HepG2 (cell line): ENCODE results near the gene ZBTB7C. TPM values are rescaled to one million over a fixed set of nuclear protein-coding genes. Genes with fewer than 3 reads are reported as not detected.
A peak's percentile ranks its signal among the peaks of the same experiment; 100 is the strongest.

Experiments
- ATAC-seq: fragments of 200-7000 bp; cut with Tn5 transposase; 3 replicates; pipeline ENCODE4 v1.9.1; 2020; ENCODE audit warnings: mild to moderate bottlenecking, moderate library complexity
- BruUV-seq: library from RNA; stranded (reverse); fragments of 400-500 nt; replicated peaks from 2 replicates; lab custom pipeline; 2021; lab: Mats Ljungman, UMichigan
- CTCF ChIA-PET: fragments of 300-600 bp; formaldehyde crosslinking; extraction: SDS; loops from one replicate; lab custom pipeline; 2021; ENCODE audit warnings: low total read pairs, inconsistent platforms, low intra/inter-chr PET ratio; lab: Yijun Ruan, JAX
- POLR2A ChIA-PET: fragments of 350-600 bp; sonication (Branson Sonifier 250); formaldehyde crosslinking; loops from one replicate; lab custom pipeline; 2020; ENCODE audit warnings: antibody characterized with exemption, inconsistent platforms; lab: Yijun Ruan, JAX
- DNase-seq: peaks from one replicate; pipeline ENCODE4 v3.0.0-alpha.2; 2015; ENCODE audit warnings: low spot score
- FAIRE-seq: peaks from 3 replicates; lab custom pipeline; 2011; peaks lifted over from hg19 to GRCh38; lab: Jason Lieb, UNC
- H2AFZ ChIP-seq: one replicate; pipeline ENCODE4 v1.6.1; 2011; ENCODE audit warnings: low read length, inconsistent platforms
- H3K27ac ChIP-seq: fragments of 300-600 bp; 3 replicates; pipeline ENCODE4 v1.8.0; 2011; ENCODE audit warnings: mixed run types, mild to moderate bottlenecking, mixed read lengths, low read length, inconsistent platforms; ENCODE audit not compliant: insufficient read depth; ENCODE audit errors: extremely low read length
- H3K27me3 ChIP-seq, 2 experiments: fragments of 200-600 bp in 1 of 2; 2 replicates in 1 of 2; 3 replicates in 1 of 2; pipeline versions ENCODE4 v1.6.0 to v1.8.0; 2011; ENCODE audit warnings: low read length in 2 of 2, mild to moderate bottlenecking in 2 of 2, moderate library complexity in 2 of 2, inconsistent platforms in 1 of 2; ENCODE audit not compliant: insufficient read depth in 2 of 2, control insufficient read depth in 1 of 2
- H3K36me3 ChIP-seq, 2 experiments: fragments of 200-600 bp in 1 of 2; replicated peaks in 1 of 2; 2 replicates in 1 of 2; 3 replicates in 1 of 2; pipeline versions ENCODE4 v1.5.1 to v1.8.0; 2011; ENCODE audit warnings: low read length in 2 of 2, inconsistent platforms in 1 of 2; ENCODE audit not compliant: insufficient read depth in 2 of 2, control insufficient read depth in 1 of 2
- H3K4me1 ChIP-seq: 2 replicates; pipeline ENCODE4 v1.5.1; 2012; ENCODE audit warnings: low read length, inconsistent platforms; ENCODE audit not compliant: insufficient read depth
- H3K4me2 ChIP-seq: 2 replicates; pipeline ENCODE4 v1.6.0; 2011; ENCODE audit warnings: low read depth, low read length, inconsistent platforms
- H3K4me3 ChIP-seq, 3 experiments: fragments of 200-600 bp in 1 of 3; sonication (generic), shearing (Covaris generic) in 1 of 3; replicated peaks in 1 of 3; 2 replicates each; pipeline ENCODE4 v1.5.1; 2011 to 2016; ENCODE audit warnings: low read length in 3 of 3, inconsistent platforms in 2 of 3, low read depth in 2 of 3, mild to moderate bottlenecking in 2 of 3, control low read depth in 1 of 3, mixed read lengths in 1 of 3; ENCODE audit not compliant: insufficient read depth in 1 of 3
- H3K79me2 ChIP-seq: one replicate; pipeline ENCODE4 v1.6.1; 2011; ENCODE audit warnings: low read length, inconsistent platforms; ENCODE audit not compliant: insufficient read depth
- H3K9ac ChIP-seq: 2 replicates; pipeline ENCODE4 v1.6.0; 2011; ENCODE audit warnings: mild to moderate bottlenecking, low read depth, low read length, inconsistent platforms; ENCODE audit not compliant: insufficient read depth
- H3K9me3 ChIP-seq: 2 replicates; pipeline ENCODE4 v1.5.1; 2012; ENCODE audit warnings: mild to moderate bottlenecking, low read length
- H4K20me1 ChIP-seq: 2 replicates; pipeline ENCODE4 v1.6.0; 2011; ENCODE audit warnings: inconsistent platforms, mild to moderate bottlenecking, low read length, moderate library complexity; ENCODE audit not compliant: insufficient read depth
- ASH2L ChIP-seq: fragments of 300-600, 200-600 bp; sonication (generic); IDR thresholded peaks from 2 replicates; pipeline ENCODE4 v1.7.0; 2017; ENCODE audit warnings: low read depth, mild to moderate bottlenecking, moderate library complexity, mixed read lengths, low read length; ENCODE audit not compliant: insufficient read length
- CENPT ChIP-seq: sonication (generic); formaldehyde crosslinking; IDR thresholded peaks from 2 replicates; pipeline ENCODE4 v1.8.0; 2022; ENCODE audit warnings: low read depth, mild to moderate bottlenecking, moderate library complexity, missing genetic modification reagents
- FLYWCH1 ChIP-seq: sonication (generic); formaldehyde crosslinking; IDR thresholded peaks from 2 replicates; pipeline ENCODE4 v1.8.1; 2023; ENCODE audit warnings: mild to moderate bottlenecking, missing genetic modification reagents
- ISL2 ChIP-seq: sonication (generic); formaldehyde crosslinking; IDR thresholded peaks from 2 replicates; pipeline ENCODE4 v1.5.0; 2020; ENCODE audit warnings: missing genetic modification reagents
- KLF9 ChIP-seq: IDR thresholded peaks from 2 replicates; pipeline ENCODE4 v1.6.1; 2016; ENCODE audit warnings: low read depth
- THRA ChIP-seq: sonication (generic); formaldehyde crosslinking; IDR thresholded peaks from 2 replicates; pipeline ENCODE4 v1.4.0; 2020; ENCODE audit warnings: missing genetic modification reagents, borderline replicate concordance
- ZNF282 ChIP-seq: fragments of 450-650 bp; IDR thresholded peaks from 2 replicates; pipeline ENCODE4 v1.6.1; 2018; ENCODE audit not compliant: partially characterized antibody
- ZNF552 ChIP-seq: sonication (generic); formaldehyde crosslinking; IDR thresholded peaks from 2 replicates; pipeline ENCODE4 v1.9.0; 2022; ENCODE audit warnings: missing genetic modification reagents, mild to moderate bottlenecking, borderline replicate concordance
- ZNF768 ChIP-seq: sonication (generic); formaldehyde crosslinking; IDR thresholded peaks from 2 replicates; pipeline ENCODE4 v1.4.0; 2020; ENCODE audit warnings: missing genetic modification reagents
- ZSCAN31 ChIP-seq: sonication (generic); formaldehyde crosslinking; IDR thresholded peaks from 2 replicates; pipeline ENCODE4 v1.5.0; 2020; ENCODE audit warnings: low read depth, mild to moderate bottlenecking, missing genetic modification reagents
- WGBS: methylation state at CpG from one replicate; pipeline ENCODE4 v1.1.6; 2017; ENCODE audit warnings: low lambda C conversion rate; 5-methylcytosine and 5-hydroxymethylcytosine counted together
- in situ Hi-C: cut with HindIII; loops from 2 replicates; pipeline ENCODE4 v1.10.0; 2017; ENCODE audit warnings: low pct_unique_long_range_greater_than_20kb; ENCODE audit not compliant: extremely low pct_ligation_motif_present
- intact Hi-C: fragments of 100-400 bp; cut with micrococcal nuclease; formaldehyde crosslinking; loops from one replicate; pipeline ENCODE4 v1.10.0; 2022; ENCODE audit not compliant: unreplicated experiment
- polyA plus RNA-seq, 8 experiments: library from polyadenylated mRNA; depleted of rRNA in 3 of 8; stranded (reverse) in 7 of 8; unstranded in 1 of 8; fragments of >200 nt; fragmentation: Illumina TruSeq in 4 of 8; extraction: Trizol in 4 of 8; gene quantifications; 2 replicates each; pipeline versions ENCODE4 v1.2.1 to v1.2.3, GENCODE V29; 2011 to 2016; ENCODE audit warnings: low read depth in 4 of 8, missing spikeins in 1 of 8, mixed read lengths in 1 of 8; ENCODE audit not compliant: insufficient read depth in 1 of 8
- total RNA-seq, 5 experiments: library from RNA; depleted of rRNA; stranded (reverse); fragments of >200 nt; fragmentation: Illumina TruSeq; extraction: Trizol; gene quantifications; 2 replicates each; pipeline ENCODE4 v1.2.3, GENCODE V29; 2016; ENCODE audit warnings: low read depth in 1 of 5
- TF ChIP-seq, protein P1 (sequence below): sonication (generic); formaldehyde crosslinking; IDR thresholded peaks from 2 replicates; pipeline ENCODE4 v1.4.0; 2020; ENCODE audit warnings: missing genetic modification reagents
- TF ChIP-seq, protein P2 (sequence below): IDR thresholded peaks from 2 replicates; pipeline ENCODE4 v1.6.1; 2016; ENCODE audit warnings: missing genetic modification reagents, missing compliant biosample characterization

ZBTB7C gene
- total and polyA plus RNA-seq, 2 of the 13 experiments (the other 11 are each of a cell fraction or from before 2014, with no cell fraction given), result 0.01 to 0.04 TPM

DNA sequence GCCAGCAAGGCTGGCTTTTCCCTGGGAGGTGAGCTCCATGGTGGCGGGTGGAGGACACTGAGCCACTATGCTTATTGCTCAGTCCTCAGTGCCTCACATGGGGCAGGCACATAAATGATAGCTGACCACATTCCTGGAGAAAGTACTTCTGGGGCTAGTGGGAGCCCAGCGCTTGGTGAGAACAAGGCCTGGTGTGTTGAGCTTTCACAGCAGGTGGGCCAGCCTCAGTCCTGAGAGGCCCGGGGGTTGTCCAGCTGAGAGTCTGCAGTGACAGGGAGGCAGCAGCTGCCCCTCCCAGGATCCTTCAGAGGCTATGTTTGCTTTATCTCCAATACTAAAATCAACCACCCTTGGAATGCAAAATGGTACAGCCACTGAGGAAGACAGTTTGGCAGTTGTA, 217.7 kb downstream of the ZBTB7C start:
- Histone ChIP-seq H2AFZ (no peak overlapping the region), H3K27me3 (peaks cover 2 to 7% of the 10 kb centered on the region in 2 experiments; a peak in 2 of 5 replicates), H4K20me1 (no peaks in the 10 kb centered on the region), H3K4me3 (no peak overlapping the region), H3K79me2 (no peaks in the 10 kb centered on the region), H3K36me3 (no peaks in the 10 kb centered on the region), H3K9ac (no peak overlapping the region), H3K4me2 (no peak overlapping the region), H3K9me3 (no peaks in the 10 kb centered on the region), H3K4me1 (no peaks in the 10 kb centered on the region), H3K27ac (no peak overlapping the region)
- in situ Hi-C loops (no loop called here), intact Hi-C loops (no loop called here)
- DNase-seq (no peak), FAIRE-seq (no peak), ATAC-seq (no peak)
- TF ChIP-seq ISL2 (CRISPR knock-in tag) (no peak), FLYWCH1 (CRISPR knock-in tag) (no peak), ZSCAN31 (CRISPR knock-in tag) (no peak), ZNF552 (CRISPR knock-in tag) (no peak), CENPT (CRISPR knock-in tag) (no peak), ZNF282 (no peak)
- TF ChIP-seq, protein P1, sequence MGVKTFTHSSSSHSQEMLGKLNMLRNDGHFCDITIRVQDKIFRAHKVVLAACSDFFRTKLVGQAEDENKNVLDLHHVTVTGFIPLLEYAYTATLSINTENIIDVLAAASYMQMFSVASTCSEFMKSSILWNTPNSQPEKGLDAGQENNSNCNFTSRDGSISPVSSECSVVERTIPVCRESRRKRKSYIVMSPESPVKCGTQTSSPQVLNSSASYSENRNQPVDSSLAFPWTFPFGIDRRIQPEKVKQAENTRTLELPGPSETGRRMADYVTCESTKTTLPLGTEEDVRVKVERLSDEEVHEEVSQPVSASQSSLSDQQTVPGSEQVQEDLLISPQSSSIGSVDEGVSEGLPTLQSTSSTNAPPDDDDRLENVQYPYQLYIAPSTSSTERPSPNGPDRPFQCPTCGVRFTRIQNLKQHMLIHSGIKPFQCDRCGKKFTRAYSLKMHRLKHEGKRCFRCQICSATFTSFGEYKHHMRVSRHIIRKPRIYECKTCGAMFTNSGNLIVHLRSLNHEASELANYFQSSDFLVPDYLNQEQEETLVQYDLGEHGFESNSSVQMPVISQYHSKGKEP, result no peak
- CTCF ChIA-PET, result no interaction called here
- no TSS peak for BruUV-seq
- WGBS, result 33% methylated on average over 1 of the region's 3 CpGs
- POLR2A ChIA-PET, result no interaction called here

GRCh38 chr18:48190994-48191393, 218.2 kb downstream of the ZBTB7C start:
- ATAC-seq, result no peak
- no peak overlapping the region for H3K27ac ChIP-seq
- no peak overlapping the region for H3K4me3 ChIP-seq
- CTCF ChIA-PET, result no interaction called here
- 44% methylated on average over 5 of the region's 7 CpGs for WGBS
- H4K20me1 ChIP-seq, result no peaks in the 10 kb centered on the region
- no peaks in the 10 kb centered on the region for H3K79me2 ChIP-seq
- no peak overlapping the region for H3K4me2 ChIP-seq
- no peaks in the 10 kb centered on the region for H3K4me1 ChIP-seq
- intact Hi-C loops, result no loop called here
- TF ChIP-seq ASH2L, result no peak
- peak; percentile 29; the same call in 1 of the 2 replicates for TF ChIP-seq ZNF768 (CRISPR knock-in tag)
- TF ChIP-seq THRA (CRISPR knock-in tag), result no peak
- TF ChIP-seq, protein P2, sequence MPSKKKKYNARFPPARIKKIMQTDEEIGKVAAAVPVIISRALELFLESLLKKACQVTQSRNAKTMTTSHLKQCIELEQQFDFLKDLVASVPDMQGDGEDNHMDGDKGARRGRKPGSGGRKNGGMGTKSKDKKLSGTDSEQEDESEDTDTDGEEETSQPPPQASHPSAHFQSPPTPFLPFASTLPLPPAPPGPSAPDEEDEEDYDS (CRISPR knock-in tag), result no peak
- TF ChIP-seq KLF9 (CRISPR knock-in tag), result no peak
- TF ChIP-seq, all 625 proteins: peak for 1
- no peaks in the 10 kb centered on the region for H3K36me3 ChIP-seq
- POLR2A ChIA-PET, result no interaction called here
- H3K9ac ChIP-seq, result no peak overlapping the region
- no peak for FAIRE-seq
- in situ Hi-C loops, result no loop called here
- no peak for DNase-seq
- no peaks in the 10 kb centered on the region for H3K9me3 ChIP-seq
- H3K27me3 ChIP-seq, result peaks cover 2 to 10% of the 10 kb centered on the region in 2 experiments; a peak in 2 of 5 replicates
- BruUV-seq, result no TSS peak
- H2AFZ ChIP-seq, result no peak overlapping the region
